ENCODE measurements around the gene HPGD.

HPGD gene

DNA sequence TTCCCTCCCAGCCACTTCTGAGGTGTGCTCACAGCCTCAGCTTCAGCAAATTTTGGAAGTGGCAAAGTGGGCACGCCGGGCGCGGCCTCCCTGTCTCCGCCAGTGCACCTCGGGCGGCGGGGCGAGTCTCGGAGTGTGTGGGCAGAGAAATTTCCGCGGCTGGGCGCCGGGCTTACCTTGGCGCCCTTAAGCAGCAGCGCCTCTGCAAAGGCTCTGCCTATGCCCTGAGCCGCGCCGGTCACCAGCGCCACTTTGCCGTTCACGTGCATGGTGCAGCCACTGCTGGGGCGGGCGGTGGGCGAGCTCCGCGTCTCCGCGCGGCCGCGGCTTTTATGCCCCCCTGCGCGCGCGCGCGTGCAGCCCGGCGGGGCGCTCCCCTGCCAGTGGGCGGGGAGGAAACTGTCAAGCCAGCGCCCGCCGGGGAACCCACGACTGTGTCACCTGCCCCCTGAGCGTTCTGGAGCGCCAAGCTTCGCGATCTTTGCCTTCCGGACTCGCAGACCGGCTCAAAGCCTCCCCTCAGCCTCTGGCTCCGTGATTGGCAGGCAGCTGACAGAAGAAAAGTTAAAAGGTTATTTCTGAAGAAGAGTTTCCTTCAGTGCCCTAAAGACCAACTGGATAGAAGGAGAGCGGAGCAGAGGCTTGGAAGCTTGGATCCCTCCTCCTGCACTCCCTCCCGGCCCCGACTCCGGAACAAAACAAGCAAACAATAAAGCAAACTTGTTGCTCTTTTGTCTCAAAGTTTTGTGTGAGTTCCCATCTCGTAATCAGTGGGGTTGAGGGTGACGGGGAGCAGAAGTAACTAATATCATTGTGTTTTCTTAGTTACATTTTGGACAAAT lies at the start of gene HPGD:
Gene HPGD, minus strand, starts transcription at position 306 of the 842 bp plus-strand sequence. Its CDS starts 37 bp downstream, at position 269.
- peak; percentile 54 for DNase-seq

DNA sequence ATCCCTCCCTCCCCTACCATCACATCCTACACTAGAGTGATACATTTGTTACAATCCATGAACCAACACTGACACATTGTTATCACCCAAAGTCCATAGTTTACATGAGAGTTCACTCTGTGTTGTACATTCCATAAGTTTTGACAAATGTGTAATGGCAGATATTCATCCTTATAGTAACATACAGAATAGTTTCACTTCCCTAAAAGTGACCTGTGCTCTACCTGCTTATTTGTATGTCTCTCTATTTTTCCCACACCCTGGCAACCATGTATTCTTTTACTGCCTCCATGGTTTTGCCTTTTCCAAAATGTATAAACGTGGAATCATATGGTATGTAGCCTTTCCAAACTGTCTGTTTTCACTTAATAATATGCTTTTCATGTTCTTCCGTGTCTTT lies 42.2 kb upstream of the HPGD start:
- DNase-seq: no peak

DNA sequence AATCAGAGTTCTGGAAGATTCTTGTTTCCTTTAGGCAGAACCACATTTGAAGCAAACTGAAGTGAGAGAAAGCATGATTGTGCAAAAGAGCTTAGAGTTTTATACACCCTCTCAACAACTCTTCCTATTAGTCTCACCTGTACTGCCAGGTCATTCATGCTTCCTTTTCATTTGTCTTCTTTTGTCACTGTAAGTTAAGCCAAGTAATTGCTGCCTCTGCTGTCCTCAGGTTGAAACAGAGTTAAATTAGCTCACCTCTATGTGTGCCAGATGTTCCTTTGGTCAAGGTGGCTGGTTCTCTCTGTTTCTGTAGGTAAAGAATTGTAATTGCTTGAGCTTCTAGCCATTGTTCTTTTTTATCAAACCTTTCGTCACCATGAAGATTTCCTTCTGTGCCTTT lies 41.1 kb upstream of the HPGD start:
- DNase-seq: no peak

DNA sequence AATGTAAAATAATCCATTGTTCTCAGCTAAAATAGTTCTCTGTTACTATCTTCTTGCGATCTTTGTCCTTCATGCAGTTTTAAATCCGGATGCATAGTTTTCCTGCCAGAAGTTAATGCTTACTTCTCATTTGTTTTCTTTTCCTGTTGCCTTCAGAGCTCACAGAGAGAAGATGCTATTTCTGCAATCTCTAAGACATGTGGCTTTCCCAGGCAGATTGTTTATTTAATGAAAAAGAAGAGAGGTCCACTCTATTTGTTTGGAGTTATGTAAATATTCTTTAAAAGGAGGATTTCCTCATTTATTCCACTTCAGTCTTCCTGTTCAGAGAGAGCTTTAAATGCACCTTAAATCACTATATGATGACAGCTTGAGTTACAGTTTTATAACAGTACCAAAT lies 39.3 kb upstream of the HPGD start:
- no peak for DNase-seq

DNA sequence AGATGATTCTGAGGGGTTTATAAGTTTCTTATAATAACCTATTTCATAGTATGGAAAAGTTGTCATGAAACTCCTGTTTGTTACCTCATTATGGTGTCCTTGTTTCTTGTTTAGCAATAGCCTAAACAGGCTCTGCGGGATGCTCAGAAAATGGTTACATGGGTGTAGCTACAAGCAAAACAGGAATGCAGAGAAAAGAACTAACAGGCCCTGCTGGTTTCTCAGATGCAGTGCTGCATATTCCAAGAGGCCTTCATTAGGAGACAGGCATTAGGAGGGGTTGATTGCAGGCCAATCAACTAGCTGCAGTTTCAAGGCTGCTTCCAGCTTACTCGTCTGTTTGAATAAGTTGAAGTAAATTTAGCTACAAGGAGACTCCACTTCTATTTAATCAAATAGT lies 37.6 kb upstream of the HPGD start:
- DNase-seq: no peak

DNA sequence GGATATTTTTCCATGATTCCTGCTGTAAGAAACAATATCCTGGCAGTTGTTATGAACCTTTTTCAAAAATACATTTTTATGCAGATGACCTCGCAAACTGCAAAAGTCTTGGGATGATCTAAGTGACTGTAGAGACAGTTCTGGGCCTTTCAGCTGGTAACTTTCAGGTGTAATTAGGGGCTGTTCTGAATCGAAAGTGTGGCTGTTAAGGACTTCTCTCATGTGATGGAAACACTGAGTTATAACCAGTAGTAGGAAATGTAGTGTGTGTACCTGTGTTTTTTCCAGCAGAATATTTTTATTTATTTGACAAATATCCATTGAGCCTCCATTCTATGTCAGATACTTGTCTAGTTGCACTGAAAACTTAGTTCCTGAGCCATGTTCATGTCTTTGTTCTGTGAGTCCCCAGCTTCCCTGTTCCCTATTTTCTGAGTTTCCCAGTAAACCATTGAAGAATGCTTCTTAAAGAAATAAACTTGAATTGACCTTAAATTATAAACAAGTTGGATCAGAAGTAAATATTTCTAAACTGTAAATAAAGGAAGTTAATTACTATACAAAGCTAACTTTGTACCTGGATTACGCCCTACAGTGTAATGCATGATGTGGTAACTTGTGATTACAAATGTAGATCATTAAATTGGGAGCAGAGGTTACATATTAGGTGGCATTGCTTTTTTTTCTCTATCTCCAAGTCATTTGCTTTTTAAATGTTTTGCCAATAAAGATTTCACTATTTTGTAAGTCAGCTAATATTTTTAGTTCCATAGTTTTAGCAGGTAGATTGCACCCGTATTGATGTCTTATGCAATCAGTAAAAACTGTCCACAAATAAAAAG lies 33.7 kb upstream of the HPGD start:
- no peak for DNase-seq

DNA sequence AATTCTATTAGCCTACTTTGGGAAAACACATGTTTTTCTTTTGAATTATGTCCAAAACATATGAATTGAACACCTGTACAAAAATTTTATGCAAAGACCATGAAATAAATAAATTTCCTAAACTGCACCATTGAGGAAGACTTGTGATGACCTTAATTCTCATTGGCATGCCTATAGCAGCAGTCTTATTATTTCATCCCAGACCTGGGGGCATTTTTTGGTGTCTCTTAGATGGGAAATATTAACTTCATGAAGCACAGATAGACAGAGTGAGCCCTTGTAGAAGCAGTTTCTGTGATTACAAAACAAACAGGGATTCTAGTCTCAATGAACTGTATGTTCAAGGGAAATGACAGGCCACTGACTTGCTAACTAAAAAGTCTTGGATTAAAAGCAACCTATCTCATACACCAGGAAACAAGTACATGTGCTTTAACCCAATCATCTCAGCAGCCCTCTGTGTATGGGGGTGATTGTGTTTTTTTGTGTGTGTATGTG lies 32.0 kb upstream of the HPGD start:
- no peak for DNase-seq

DNA sequence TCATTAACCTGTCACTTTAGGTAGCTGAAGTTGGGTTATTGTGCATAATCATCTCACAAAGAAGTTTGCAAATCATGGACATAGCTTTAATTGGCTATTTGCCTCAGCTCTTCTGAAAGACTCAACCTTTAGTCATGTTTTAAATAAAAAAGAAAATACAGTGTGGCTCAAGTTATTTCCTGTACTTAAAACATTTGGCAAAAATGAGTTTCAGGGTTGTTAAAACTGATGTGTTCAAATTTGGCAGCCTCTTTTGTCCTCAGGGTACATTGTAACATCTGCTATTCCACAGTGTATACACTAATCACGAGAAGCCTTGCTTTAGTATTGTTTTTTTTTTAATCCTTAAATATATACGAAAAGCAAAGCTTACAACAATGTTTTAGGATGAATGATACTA lies 31.5 kb upstream of the HPGD start:
- DNase-seq: no peak

DNA sequence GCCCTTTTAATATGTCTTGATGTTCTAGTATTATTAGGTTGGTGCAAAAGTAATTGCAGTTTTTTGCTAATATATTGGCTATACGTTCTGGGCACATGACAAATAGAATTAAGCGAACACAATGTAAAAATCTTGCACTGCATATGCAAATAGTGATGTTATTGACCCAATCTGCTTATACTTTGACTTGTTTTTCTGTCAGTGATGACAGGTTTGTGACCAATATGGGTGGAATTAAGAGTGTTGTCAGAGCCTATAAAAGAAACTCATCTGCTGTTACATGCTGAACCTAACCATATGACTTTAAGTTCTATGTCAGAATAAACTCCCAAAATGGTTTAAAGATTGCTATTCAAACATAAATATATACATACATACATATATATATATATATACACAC lies 30.7 kb upstream of the HPGD start:
- DNase-seq: no peak

DNA sequence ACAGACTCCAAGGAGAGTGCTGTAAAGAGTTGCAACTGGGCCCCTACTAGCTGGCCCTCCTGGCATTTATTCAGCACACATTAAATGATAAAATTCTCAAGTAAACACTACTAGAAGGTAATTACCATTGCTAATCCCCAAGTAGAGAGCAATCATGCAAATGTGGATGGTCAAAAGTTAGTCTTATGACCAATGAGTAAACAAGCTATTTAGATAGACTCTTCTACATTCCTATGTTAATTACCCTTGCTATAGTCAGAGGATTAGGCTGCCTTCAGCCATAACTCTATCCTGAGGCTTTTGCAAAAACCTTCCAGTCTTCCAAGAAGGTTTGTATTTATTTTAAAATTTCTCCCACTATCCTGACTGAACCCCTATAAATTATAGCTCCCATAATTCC lies 28.3 kb upstream of the HPGD start:
- no peak for DNase-seq

DNA sequence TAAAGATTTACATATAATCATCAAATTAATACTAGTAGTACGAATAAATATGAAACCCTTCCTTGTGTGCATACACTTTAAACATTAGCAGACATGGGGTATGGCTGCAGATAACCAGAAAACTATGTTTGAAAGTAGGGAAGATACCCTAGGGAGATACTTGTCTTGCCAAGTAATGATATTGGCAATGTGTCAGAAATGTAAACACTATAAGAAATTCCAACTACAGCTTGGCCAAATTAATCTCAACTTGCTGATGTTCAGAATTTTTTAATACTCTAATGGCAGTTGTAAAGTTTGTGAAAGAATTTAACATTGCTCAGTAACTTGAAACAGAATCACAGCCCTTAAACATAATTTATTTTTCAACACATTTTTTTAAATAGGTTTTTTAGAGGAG lies 27.4 kb upstream of the HPGD start:
- DNase-seq: no peak

DNA sequence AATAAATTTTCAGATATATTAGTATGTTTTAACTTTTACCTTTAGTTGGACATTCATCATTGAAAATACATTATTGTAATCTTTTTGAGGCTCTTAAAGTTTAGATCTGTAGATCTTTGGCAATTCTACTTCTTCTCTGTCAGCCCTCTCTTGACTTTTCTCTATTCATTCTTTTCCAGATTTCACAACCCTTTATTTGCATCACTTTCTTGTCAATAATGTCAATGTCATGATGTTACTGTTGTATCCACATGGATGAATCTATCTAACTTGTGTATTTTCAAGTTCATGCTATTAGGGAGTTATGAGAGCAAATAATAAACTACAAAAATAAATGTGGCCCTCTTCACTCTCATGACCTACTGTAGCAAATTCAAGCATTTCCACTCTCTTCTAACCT lies 23.0 kb upstream of the HPGD start:
- no peak for DNase-seq

DNA sequence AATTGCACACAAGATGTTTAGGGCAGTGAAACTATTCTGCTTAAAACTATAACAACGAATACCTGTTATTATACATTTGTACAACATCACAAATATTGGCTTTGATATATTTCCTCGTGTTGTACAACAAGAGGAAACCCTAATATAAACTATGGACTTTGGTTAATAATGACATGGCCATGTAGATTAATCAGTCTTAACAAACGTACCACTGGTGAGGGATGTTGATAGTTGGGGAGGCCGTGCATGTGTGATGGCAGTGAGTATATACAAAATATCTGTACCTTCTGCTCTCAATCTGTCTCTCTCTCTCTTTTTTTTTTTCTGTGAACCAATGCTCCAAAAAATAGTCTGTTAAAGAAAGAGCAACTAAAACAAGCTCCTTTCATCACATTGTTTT lies 22.2 kb upstream of the HPGD start:
- DNase-seq: no peak

DNA sequence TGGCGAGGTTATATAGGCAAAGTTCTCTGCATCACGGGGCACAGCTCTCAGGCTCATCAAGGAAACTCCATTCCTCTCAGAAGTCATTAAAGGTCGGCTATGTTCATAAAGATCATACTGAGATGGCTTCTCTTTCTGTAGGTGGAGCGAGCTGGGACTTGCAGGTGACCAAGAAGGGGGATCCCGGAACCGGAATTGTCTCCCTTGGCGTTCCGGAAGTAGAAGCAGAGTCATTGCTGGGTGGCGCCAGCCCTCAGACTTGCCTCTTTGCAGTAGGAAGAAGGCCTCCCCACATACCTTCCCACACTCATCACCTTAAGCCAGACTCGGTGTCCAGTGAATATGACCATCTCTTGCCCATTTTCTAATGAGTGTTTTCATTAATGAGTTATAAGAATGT lies 17.9 kb upstream of the HPGD start:
- no peak for DNase-seq

DNA sequence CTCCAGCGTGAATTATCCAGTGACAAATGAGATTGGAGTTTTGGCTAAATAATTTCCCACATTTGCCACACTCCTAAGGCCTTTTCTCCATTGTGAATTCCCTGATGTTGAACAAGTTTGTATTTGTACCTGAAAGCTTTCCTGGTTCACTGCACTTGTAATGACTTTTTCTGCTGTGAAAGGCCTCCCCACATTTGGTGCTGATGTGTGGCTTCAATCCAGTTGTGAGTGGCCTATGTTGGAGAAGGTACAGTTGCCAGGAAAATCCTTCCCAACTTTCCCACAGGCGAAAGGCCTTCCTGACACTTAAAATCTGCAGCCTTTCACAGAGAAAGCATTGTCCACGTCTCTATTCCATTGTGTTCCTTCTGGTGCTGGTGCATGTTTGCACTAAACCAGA lies 17.3 kb upstream of the HPGD start:
- DNase-seq: no peak

DNA sequence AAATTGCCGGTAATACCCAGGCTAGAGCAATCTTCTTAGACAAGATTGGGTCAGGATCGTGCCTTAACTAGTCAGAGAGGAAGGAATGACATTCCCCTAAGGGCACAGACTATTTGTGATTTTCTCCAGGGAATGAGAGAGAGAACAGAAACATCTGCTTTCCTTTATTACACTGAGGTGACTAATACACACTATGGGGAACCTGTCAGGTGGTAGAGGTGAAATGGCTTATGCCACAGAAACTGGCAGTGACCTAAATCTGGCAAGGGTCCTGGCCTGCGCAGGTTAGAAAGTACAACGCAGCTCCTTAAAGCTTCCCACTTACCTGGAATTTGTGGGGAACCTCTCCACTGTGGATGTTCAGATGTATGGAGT lies 16.6 kb upstream of the HPGD start:
- no peak for DNase-seq

DNA sequence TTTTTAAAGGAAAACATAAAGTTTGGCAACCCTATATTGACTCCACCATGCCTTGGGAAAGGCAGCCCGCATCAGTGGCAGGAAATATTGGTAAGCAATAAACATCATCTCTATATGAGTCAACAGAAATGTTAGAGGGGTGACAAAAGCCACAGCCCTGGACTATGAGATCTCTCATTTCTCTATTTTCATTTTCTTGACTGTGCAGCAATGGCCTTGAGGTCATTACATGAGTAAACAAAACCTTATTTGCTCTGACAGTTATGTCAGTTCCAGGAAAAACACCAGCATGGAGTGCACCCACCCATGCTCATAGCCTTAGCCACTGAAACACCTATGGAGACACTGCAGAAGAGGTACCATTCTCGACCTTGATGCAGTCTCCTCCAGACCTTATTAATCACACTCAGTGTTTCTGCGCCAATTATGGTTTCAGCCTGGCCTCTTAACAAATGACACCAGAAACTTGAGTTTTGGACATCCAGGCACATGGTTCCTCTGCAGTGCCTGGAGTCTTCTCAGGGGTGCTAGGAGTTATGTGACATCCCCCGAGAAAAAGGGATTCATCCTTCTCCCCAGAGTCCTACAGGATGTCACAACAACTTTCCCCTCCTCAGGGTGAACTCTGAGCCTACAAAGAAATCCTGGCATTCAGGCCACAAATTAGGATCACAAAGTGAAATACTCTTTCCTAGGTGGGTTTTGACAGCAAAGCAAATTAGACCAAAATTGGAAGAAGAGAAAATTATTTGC lies 16.0 kb upstream of the HPGD start:
- DNase-seq: no peak

DNA sequence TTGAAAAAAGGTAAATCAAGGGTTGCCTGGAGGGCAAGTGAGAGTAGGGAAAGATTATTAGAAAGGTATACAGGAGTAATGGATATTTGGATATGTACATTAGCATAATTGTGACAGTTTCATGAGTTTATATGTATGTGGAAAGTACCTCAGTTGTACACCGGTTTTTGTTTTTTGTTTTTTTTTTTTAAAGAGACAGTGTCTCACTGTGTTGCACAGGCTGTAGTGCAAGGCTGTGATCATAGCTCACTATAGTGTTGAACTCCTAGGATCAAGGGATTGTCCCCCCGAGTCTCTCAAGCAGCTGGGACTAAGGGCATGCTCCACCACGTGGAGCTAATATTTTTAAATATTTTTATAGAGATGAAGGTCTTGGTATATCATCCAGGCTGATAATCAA lies 15.3 kb upstream of the HPGD start:
- no peak for DNase-seq

DNA sequence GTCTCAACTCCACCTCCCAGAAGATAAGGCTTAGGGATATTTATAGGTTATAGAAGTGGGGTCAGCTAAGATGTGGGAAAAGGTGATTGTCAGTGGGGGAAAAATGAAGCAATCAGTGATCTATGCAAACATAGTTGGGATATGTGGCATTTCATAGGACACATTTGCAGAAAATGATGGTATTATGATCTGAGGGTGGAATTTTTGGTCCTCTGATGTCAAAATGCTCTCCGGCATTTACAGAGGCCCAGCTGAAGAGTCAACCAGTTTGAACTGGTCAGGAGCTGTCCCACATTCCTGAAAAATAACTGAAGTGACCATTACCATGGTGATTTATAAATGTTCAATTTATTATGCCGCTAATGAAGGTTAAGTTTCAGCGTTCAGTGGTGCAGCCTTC lies 12.2 kb upstream of the HPGD start:
- DNase-seq: no peak

DNA sequence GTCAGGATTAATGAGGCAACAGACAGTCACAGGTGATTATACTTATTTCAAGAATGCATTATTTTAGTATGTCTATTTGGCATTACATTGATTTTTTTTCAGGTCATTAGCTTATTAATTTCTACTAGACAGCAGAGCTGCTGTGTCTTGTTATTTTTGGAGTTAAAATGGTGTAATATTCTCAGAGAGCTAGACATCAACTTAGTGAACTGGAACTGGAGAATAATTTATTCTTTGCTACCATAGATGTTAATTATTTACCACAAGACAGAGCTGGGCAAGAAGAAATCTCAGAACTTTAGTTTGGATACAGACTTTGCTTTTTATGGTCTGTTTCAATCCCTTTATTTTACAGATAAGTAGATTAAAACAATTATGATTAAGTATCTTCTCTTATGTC lies 10.2 kb upstream of the HPGD start:
- DNase-seq: no peak

DNA sequence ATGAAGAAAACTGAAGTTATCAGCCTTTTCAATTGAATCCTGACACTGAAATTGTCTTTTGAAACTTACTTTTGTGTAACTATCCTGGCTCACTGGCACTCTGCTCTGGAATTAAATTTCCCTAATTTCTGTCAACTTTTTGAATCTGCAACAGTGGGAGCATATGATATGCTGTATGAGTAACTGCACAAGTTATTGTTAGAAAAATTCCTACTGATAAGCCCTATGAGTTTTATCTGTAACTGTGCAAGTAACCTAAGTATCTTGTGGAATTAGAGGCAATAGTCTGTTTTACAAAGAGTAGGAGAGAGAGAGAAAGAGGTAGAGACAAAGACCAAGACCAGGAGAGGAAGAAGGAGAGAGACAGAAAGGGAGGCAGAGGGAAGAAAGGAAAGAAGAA lies 9.2 kb upstream of the HPGD start:
- DNase-seq: no peak

DNA sequence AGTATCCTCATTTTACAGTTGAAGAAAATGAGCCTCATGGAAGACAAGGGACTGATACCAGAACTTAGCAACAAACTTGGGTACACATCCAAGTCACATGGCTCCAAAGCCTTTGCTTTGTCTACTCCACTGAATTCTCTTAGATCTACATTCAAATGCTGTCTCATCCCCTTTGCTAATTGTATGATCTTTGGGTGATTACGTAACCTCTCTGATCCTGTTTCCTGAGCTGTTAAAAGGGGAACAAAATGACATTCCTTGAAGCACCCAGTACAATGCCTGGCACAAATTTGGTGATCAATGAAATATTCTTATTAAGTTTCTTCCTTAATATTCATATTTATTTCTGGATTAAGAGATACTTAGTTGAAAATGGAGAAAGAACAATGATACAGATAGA lies 5.9 kb upstream of the HPGD start:
- no peak for DNase-seq

DNA sequence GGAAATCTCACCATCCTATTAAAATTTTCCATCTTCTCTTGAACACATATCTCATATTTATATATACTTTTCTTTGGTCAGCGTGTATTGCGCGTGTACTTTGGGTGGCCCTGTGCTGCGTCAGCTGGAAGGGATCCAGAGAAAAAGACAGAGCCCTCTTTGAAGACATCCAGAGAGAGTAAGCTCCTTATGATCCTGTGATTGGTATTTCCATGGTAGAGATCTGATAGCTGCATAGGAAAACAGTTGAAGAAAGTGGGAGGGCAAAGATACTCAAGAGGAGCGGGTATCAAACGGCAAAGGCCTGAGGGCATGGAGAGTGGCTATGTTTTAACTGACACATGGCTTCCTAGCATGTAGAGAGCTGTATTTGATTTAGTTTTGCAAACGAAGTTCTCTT lies 4.4 kb upstream of the HPGD start:
- DNase-seq: no peak

DNA sequence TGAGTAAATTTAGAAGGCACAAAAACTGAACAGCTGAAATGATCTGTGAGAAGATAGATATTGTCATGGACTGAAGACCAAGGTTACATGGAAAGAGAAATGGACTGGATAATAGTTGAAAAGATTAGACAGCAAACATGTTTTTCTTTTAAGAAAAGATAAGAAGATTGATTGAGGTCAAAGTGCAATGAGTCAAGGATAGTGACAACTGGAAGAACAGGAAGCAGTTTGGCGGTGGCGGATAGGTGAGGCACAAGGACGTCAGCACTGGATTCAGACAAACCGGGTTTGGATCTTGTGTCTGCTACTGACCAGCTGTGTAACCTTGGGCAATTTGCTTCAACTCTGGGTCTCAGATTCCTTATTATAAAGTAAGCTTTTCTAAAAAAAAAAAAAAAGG lies 2.0 kb upstream of the HPGD start:
- DNase-seq: no peak

Measured in activated effector memory CD4-positive, alpha-beta T cell treated with Interleukin-2 at 50 U/mL for 16 hours (primary cell).